Measurements from ENCODE around the gene SLC25A4. TPM values are rescaled to one million over a fixed set of nuclear protein-coding genes. Genes with fewer than 3 reads are reported as not detected.
"Not testable (repeated sequence)": the region's sequence is repeated elsewhere in the genome, so short reads cannot be mapped to it uniquely, and the experiment has no call there.

SLC25A4 gene
- total RNA-seq, 1 donor from 2014 or later = 12.5 TPM

DNA sequence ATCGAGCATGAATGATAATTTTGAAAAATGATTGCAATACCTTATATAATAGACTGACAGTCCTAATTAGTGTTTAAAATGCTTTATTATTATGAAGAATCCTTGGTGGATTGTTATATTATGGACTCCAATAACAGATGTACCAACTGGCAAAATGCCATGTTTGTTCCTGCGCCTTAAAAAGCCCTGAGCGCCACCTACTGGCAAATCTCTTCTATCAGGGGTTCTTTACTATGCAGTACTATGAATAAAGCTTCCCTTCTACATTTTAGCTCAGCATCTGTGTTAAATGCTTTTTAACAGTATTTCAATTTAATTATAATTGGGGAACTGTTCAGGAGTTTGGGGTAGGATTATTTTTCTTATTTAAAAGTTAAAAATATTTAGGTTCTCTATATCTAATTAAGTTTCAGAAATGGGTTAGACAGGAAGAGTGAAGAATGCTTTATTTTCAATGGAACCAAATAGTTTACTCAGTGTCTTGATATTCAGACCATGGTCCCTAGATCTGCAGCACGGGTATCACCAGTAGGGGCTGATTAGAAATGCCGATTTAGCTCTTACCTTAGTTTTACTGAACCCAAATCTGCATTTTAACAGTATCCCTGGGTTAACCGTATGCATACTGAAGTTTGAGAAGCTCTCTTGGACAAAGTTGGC lies 40.7 kb downstream of the SLC25A4 start:
- DNase-seq = peak; percentile 85

- no peak for DNase-seq
Observed at GRCh38 chr4:185186769-185187168, 43.7 kb downstream of the SLC25A4 start.

GRCh38 chr4:185189606-185190305 lies 46.7 kb downstream of the SLC25A4 start:
- no peak for DNase-seq

DNA sequence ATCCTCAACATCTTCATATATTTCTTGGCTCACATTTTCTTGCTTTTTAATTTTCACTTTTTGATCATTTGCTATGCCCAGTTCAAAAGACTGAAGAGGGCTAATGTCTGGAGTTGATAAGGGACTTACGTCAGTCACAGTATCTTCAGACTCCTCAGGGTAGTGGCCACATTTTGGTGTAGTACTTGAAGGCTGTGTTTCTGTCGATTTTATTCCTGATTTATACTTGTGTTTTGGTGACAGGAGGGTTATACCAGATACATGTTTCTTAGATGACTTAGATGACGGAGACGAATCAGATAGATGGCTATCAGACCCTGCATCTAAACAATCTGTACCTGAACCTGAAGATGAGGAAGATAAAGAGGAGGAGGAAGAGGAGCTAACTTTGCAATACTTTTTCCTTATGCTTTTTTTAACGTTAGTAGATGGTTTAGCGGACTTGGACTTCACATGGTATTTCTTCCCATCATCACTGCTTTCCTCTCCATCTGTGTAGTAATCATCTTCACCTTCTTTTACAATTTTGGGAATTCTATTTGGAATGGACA lies 47.3 kb downstream of the SLC25A4 start:
- no peak for DNase-seq

DNA sequence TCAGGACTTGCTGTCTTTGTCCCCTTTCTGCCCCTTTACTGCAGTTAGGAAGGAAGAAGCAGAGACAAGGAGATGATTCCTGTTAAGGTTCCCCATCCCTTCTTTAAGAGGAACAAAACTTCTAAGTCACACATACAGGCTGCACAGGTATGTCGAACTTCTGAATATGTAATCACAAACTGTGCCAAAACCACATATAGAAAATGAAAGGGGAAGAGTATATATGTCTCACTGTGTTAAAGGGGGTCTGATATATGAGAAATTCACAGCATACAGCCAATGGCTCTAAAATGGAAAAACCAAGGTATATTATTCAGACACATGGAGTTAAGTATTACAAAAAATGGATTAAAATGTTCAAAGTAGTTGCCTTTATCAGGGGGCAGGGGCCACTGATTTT lies 49.0 kb downstream of the SLC25A4 start:
- DNase-seq = no peak

DNA sequence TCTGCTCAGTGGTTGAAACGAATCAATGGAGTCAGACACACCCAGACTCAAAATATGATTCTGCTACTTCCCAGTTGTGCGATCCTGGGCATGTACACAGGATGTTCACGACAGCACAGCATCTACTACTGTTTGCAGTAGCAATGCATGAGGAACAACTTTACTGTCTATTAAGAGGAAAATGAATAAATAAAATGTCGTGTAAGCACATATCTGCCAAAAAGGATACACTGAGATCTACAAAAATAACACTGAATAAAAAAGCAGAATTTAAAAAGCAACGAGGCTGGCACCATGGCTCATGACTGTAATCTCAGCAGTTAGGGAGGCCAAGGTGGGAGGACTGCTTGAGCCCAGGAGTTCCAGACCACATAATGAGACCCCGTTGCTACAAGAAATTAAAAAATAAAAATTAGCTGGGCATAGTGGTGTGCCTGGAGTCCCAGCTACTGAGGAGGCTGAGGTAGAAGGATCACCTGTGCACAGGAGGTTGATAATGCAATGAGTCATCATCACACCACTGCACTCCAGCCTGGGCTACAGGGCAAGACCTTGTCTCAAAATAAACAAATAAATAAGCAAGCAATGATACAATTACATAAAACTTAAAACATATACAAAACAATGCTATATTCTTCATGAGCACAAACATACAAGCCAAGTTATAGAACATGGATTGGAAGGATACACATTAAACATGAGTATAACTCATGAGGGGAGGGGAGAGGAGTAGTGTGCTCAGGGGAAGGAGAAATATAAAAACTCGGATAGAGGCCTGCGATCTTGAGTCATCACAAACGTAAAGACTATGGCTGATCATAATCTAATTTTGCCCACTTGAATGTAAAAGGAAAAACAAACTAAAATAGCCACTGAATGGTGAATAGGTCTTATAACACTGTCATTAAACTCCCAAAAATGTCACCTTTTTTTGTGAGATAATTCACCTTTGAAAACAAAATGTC lies 52.1 kb downstream of the SLC25A4 start:
- DNase-seq = no peak

- DNase-seq = no peak
Observed at GRCh38 chr4:185196437-185196836, 53.4 kb downstream of the SLC25A4 start.

GRCh38 chr4:185198189-185198588 lies 55.1 kb downstream of the SLC25A4 start:
- not testable (repeated sequence) for DNase-seq

Other genes starting within 250 kb of the SLC25A4 start
- 0.30 TPM for gene HELT, start 124.8 kb upstream of the SLC25A4 start, total RNA-seq
- 27.7 TPM for gene CFAP97, start 60.7 kb downstream of the SLC25A4 start, total RNA-seq
- gene SNX25, start 66.3 kb downstream of the SLC25A4 start, total RNA-seq = 13.0 TPM

Data from skin of body (tissue), 2 donors.